Stomach (tissue), 9 donors: Measurements from ENCODE around the gene CHRND. TPM values are rescaled to one million over a fixed set of nuclear protein-coding genes. Genes with fewer than 3 reads are reported as not detected.

Experiments
- DNase-seq, 2 donors: peaks; one replicate each; pipeline versions ENCODE4 v3.0.0 to v3.0.0-alpha.2; 2013 to 2019
- H3K27ac ChIP-seq, 5 donors: fragments of 200-600 bp in 4 of 5; sonication (generic) in 4 of 5; one replicate each; pipeline ENCODE4 v1.5.1; 2013 to 2019; ENCODE audit warnings: mild to moderate bottlenecking in 1 of 5, moderate library complexity in 1 of 5
- H3K27me3 ChIP-seq, 3 donors: fragments of 200-600 bp; sonication (generic); one replicate each; pipeline ENCODE4 v1.5.1; 2017 to 2019; ENCODE audit warnings: mixed run types in 1 of 3
- H3K36me3 ChIP-seq, 4 donors: fragments of 200-600 bp; sonication (generic); 1 replicate in 3 of 4; 2 replicates in 1 of 4; pipeline ENCODE4 v1.5.1; 2016 to 2019
- H3K4me1 ChIP-seq, 4 donors: fragments of 200-600 bp; sonication (generic); one replicate each; pipeline ENCODE4 v1.5.1; 2016 to 2019
- H3K4me3 ChIP-seq, 4 donors: fragments of 200-600 bp; sonication (generic) in 3 of 4; one replicate each; pipeline ENCODE4 v1.5.1; 2016 to 2019; ENCODE audit warnings: mild to moderate bottlenecking in 1 of 4
- H3K9me3 ChIP-seq, 4 donors: fragments of 200-600 bp; sonication (generic); one replicate each; pipeline ENCODE4 v1.5.1; 2016 to 2019
- EP300 ChIP-seq: sonication (generic); formaldehyde crosslinking; IDR thresholded peaks from one replicate; pipeline ENCODE4 v1.6.1; 2017; ENCODE audit warnings: antibody characterized with exemption
- POLR2A ChIP-seq, 4 donors: fragments of 450-650 bp; IDR thresholded peaks; one replicate each; pipeline ENCODE4 v1.6.1; 2016; ENCODE audit warnings: antibody characterized with exemption in 4 of 4, control low read depth in 2 of 4, mild to moderate bottlenecking in 1 of 4, moderate library complexity in 1 of 4
- POLR2AphosphoS5 ChIP-seq, 3 donors: sonication (generic); formaldehyde crosslinking; IDR thresholded peaks; one replicate each; pipeline ENCODE4 v1.6.1; 2016; ENCODE audit warnings: antibody characterized with exemption in 3 of 3
- WGBS, 5 donors: extraction: QIAGEN DNeasy Blood & Tissue Kit in 3 of 5; methylation state at CpG; one replicate each; pipeline versions ENCODE4 v1.1.5 to v1.1.7; 2013 to 2018; 5-methylcytosine and 5-hydroxymethylcytosine counted together
- intact Hi-C: fragments of 100-400 bp; cut with DNase I; formaldehyde crosslinking; loops from one replicate; pipeline ENCODE4 v1.15.1; 2023; ENCODE audit warnings: low total_unique reads
- polyA plus RNA-seq, 3 donors: library from polyadenylated mRNA; stranded (reverse); fragments of 200-250 nt; gene quantifications; one replicate each; pipeline ENCODE4 v1.2.3, GENCODE V29; 2013
- total RNA-seq, 5 donors: library from RNA; depleted of rRNA; stranded (reverse); fragments of >200 nt; gene quantifications; one replicate each; pipeline versions ENCODE4 v1.1.0 to v1.2.3, GENCODE V29; 2014 to 2016
- TF ChIP-seq, protein P1 (sequence below), 7 experiments: fragments of 450-650 bp in 4 of 7; fragments of 200-600 bp in 3 of 7; sonication (generic) in 3 of 7; IDR thresholded peaks; one replicate each; pipeline ENCODE4 v1.5.1; 2016 to 2019; ENCODE audit warnings: antibody characterized with exemption in 7 of 7, control low read depth in 2 of 7, mild to moderate bottlenecking in 1 of 7
- donor health status: healthy with polysubstance abuse.
- donor health status: Bipolar disorder and iron deficiency.
- donor health status: healthy.

Gene CHRND
- total and polyA plus RNA-seq, 8 donors = not detected

DNA sequence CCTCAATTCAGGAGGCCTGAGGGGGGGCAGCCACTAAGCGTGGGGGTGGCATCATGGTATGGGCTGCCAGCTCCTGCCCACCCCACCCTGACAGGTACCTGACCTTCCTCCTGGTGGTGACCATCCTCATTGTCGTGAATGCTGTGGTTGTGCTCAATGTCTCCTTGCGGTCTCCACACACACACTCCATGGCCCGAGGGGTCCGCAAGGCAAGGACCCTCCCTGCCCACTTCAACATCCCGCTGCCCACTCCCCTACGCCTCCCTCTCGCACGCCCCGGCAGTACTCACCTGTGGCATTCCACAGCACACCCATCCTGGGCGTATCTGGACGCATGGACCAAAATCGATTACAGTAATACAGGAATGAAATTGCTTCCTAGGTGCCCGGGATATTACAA lies 17.5 kb downstream of the CHRND start:
- TF ChIP-seq POLR2AphosphoS5 (IDR thresholded peaks at IDR 0.05) (no peak), POLR2A (IDR thresholded peaks at IDR 0.05) (no peak), EP300 (no peak)
- TF ChIP-seq, protein P1, sequence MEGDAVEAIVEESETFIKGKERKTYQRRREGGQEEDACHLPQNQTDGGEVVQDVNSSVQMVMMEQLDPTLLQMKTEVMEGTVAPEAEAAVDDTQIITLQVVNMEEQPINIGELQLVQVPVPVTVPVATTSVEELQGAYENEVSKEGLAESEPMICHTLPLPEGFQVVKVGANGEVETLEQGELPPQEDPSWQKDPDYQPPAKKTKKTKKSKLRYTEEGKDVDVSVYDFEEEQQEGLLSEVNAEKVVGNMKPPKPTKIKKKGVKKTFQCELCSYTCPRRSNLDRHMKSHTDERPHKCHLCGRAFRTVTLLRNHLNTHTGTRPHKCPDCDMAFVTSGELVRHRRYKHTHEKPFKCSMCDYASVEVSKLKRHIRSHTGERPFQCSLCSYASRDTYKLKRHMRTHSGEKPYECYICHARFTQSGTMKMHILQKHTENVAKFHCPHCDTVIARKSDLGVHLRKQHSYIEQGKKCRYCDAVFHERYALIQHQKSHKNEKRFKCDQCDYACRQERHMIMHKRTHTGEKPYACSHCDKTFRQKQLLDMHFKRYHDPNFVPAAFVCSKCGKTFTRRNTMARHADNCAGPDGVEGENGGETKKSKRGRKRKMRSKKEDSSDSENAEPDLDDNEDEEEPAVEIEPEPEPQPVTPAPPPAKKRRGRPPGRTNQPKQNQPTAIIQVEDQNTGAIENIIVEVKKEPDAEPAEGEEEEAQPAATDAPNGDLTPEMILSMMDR (IDR thresholded peaks at IDR 0.05) = no peak
- peaks cover 0 to 24% (median 0%) of the 10 kb centered on the region in 3 donors for H3K27me3 ChIP-seq
- DNase-seq = no peak
- no peak overlapping the region for H3K4me3 ChIP-seq
- intact Hi-C loops = no loop called here
- H3K36me3 ChIP-seq = peaks cover 0 to 21% (median 10%) of the 10 kb centered on the region in 4 donors
- peaks cover 0 to 15% (median 4%) of the 10 kb centered on the region in 4 donors for H3K4me1 ChIP-seq
- no peaks in the 10 kb centered on the region for H3K9me3 ChIP-seq
- WGBS, 5 donors = 88 to 97% (median 90%) methylated on average over 13 to 14 of the region's 14 CpGs
- H3K27ac ChIP-seq = no peak overlapping the region

DNA sequence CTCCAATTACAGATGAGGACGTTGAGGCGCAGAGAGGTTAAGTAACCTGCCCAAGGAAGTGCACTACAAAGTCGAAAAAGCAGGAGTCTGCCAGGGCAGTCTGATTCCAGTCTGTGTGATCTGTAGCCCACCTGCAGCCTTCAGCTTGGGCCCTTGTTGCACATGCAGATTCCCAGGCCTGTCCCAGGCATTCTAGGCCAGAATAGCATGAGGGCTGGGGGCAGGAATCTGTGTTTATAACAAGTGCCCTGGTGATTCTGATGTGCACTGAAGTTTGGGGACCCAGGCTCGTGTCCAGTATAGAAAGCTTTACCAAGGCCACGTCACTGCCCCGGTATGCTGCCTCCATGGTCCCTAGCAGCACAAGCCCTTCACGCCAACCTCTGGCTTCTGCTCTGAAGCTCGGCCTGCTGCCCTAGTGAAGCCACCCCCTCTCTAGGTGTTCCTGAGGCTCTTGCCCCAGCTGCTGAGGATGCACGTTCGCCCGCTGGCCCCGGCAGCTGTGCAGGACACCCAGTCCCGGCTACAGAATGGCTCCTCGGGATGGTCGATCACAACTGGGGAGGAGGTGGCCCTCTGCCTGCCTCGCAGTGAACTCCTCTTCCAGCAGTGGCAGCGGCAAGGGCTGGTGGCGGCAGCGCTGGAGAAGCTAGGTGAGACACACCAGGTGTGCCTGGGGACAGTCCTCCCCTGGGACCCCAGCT lies 18.1 kb downstream of the CHRND start:
- Histone ChIP-seq H3K27ac (no peak overlapping the region), H3K4me1 (peaks cover 0 to 17% (median 4%) of the 10 kb centered on the region in 4 donors), H3K4me3 (no peak overlapping the region), H3K36me3 (peaks cover 0 to 21% (median 10%) of the 10 kb centered on the region in 4 donors), H3K27me3 (peaks cover 0 to 18% (median 0%) of the 10 kb centered on the region in 3 donors), H3K9me3 (peaks cover 0 to 2% (median 0%) of the 10 kb centered on the region in 4 donors)
- TF ChIP-seq POLR2A (IDR thresholded peaks at IDR 0.05) (no peak), EP300 (no peak), POLR2AphosphoS5 (IDR thresholded peaks at IDR 0.05) (no peak)
- TF ChIP-seq, protein P1 (IDR thresholded peaks at IDR 0.05) = no peak
- WGBS, 5 donors = 89 to 92% (median 91%) methylated on average over 8 to 19 of the region's 19 CpGs
- intact Hi-C loops = no loop called here
- DNase-seq = no peak

DNA sequence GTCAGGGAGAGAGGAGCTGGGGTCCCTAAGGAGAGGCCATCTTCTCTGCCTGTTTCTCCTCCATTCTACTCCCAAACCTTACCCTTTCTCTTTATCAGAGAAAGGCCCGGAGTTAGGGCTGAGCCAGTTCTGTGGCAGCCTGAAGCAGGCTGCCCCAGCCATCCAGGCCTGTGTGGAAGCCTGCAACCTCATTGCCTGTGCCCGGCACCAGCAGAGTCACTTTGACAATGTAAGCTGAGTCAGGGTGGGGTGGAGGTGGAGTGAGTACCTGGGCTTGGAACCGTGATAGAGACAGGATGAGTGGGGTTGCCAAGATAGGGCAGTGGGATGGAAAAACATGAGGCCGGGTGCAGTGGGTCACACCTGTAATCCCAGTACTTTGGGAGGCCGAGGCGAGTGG lies 18.7 kb downstream of the CHRND start:
- no peak for DNase-seq
- Histone ChIP-seq H3K9me3 (peaks cover 0 to 4% (median 0%) of the 10 kb centered on the region in 4 donors), H3K4me3 (no peak overlapping the region), H3K27me3 (peaks cover 0 to 12% (median 0%) of the 10 kb centered on the region in 3 donors), H3K27ac (no peak overlapping the region), H3K36me3 (peaks cover 0 to 21% (median 10%) of the 10 kb centered on the region in 4 donors), H3K4me1 (peaks cover 5 to 23% (median 10%) of the 10 kb centered on the region in 4 donors)
- intact Hi-C loops = no loop called here
- WGBS, 5 donors = 81 to 89% (median 87%) methylated on average over 6 of the region's 6 CpGs
- TF ChIP-seq, protein P1 (IDR thresholded peaks at IDR 0.05) = no peak
- TF ChIP-seq POLR2A (IDR thresholded peaks at IDR 0.05) (no peak), POLR2AphosphoS5 (IDR thresholded peaks at IDR 0.05) (no peak), EP300 (no peak)

DNA sequence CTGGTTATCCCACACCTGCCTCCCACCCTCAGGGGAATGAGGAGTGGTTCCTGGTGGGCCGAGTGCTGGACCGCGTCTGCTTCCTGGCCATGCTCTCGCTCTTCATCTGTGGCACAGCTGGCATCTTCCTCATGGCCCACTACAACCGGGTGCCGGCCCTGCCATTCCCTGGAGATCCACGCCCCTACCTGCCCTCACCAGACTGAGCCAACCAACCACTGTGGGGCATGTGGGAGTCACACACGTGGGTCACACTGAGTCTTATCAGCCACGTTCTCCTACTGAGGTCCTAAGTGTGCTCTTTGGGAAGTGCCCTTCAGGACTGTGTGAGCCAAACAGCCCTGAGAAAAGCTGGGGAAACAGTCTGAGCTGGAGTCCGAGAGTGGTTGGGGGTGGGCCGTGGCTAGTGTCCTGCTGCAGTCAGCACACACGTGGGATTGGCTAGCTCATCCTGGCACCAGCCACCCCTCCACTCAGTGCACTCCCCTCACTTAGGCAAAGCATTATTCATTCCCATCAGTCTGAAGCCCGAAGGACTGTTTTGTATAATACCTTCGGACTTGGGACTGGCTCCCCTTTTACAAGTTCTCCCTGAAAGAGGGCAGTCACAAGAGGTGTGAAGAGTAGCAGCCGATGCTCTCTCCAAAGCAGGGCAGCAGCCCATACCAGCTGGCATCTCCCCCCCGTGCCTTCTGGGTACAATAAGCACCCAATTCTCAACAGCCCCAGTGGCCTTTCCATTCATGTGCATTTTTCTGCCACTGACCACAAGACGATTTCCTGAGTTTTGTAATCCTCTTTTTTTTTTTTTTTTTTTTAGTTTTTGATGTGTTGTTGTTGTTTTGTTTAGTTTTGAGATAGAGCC lies 19.8 kb downstream of the CHRND start:
- Histone ChIP-seq H3K27me3 (peaks cover 0 to 1% (median 0%) of the 10 kb centered on the region in 3 donors), H3K27ac (no peak overlapping the region), H3K4me3 (no peak overlapping the region), H3K4me1 (peaks cover 7 to 27% (median 11%) of the 10 kb centered on the region in 4 donors), H3K36me3 (peaks cover 0 to 21% (median 10%) of the 10 kb centered on the region in 4 donors), H3K9me3 (peaks cover 0 to 4% (median 0%) of the 10 kb centered on the region in 4 donors)
- DNase-seq = no peak
- no peak for TF ChIP-seq POLR2A (IDR thresholded peaks at IDR 0.05)
- TF ChIP-seq, protein P1 (IDR thresholded peaks at IDR 0.05) = no peak
- TF ChIP-seq EP300 = no peak
- WGBS, 5 donors = 82 to 88% (median 85%) methylated on average over 13 to 17 of the region's 17 CpGs
- intact Hi-C loops = no loop called here
